Smooth muscle cell of the umbilical artery (primary cell): ENCODE results near the gene PNPT1. TPM values are rescaled to one million over a fixed set of nuclear protein-coding genes. Genes with fewer than 3 reads are reported as not detected.

ENCODE experiments used
- total RNA-seq: library from RNA; depleted of rRNA; stranded (reverse); fragments of >200 nt; gene quantifications from 2 replicates; pipeline ENCODE4 v1.2.3, GENCODE V29; 2014

The PNPT1 gene
- total RNA-seq, result 22.9 and 28.3 TPM in 2 replicates

DNA sequence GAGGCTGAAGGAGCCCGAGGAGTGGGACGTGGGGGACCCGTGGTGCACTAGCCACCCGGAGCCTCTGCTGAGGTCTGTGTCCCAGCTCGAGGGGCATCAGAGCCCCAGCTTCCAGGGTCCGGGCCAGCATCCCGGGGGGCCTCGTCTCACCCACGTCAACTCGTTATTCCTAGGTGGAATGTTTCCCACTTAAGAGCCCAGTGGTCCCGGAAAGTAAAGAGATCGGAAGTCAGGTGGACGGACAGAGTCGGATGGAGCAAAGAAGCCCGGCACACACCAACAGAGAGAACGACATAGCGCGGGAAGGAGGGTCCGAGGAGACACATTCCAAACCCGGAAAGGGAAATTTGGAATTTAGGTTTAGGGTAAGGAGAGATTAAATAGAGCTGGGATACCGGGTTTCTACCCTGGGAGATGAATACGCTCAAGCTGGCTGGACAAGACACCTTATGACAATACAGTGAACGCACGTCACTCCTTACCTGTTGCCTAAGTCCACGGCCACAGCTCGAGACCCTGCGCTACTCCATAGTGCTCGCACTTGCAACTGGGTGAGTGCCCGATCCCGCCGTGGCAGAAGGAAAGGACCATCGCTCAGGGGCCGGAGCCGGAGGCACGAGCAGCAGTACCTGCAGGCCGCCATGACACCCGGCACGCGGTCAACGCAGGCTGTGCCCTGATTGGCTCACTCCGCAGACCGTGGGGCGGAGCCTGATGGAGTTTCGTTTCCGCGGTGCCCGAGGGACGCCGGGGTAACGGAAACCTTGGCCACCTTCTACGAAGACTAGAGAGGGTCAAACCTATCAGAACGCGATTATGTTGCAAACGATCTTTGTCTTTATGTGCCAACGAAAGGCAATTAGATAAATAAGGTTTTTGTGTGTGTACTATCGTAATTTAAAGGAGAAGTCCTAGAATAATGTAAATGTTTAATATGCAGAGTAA is at the start of gene PNPT1:
PNPT1 (minus strand) TSS at position 664 of the 945 bp plus-strand sequence; CDS start at position 643, 21 bp downstream.

DNA sequence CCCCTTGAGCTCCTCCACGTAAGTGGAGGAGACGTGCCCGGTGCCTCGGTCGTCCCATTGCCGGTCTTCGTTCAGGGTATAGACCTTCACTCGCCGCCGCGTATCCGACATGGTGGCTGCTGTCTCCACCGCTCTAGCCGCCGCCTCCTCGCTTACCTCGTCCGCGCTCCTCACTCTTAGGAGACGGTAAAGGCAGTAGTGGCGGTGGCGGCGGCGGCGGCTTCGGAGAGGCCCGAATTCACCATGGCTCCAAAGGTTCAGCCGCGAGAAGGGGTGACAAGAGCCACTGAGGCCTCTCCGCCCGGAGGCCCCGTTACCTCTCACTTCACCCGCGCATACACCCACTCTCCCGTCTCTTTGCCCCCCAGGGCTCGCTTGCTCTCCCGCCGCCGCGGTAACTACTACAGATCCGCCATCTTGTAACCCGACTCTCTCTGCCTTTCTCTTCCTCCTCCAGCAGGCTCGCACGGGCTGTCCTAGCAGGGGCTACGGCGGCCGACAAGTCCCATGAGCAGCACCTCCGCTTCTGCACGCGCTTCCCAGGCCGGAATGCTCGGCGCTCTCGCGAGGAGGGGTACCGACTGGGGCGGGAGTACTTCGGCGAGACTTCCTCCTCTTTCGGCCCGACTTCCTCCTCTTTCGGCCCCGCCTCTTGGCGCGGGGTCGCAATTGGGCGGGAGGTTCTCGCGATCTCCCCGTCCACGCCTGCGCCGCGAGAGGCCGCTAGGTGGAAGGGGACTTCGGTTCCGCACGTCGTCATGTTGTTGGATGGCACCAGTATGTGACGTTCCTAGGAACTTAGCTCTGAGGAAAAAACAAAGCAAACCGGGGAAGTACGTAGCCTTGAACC is 76.2 kb downstream of the PNPT1 start, which contains the start of gene PPP4R3B:
PPP4R3B (minus strand) TSS at position 448 of the 850 bp plus-strand sequence; CDS start at position 111, 337 bp downstream.

Other genes with a start within 250 kb of the PNPT1 start
- gene CFAP36, start 174.1 kb downstream of the PNPT1 start, total RNA-seq, result 20.9 and 30.6 TPM in 2 replicates
- gene PPP4R3B, start 76.2 kb downstream of the PNPT1 start, total RNA-seq, result 39.2 and 48.5 TPM in 2 replicates
- 158 and 180 TPM in 2 replicates for gene EFEMP1, start 229.9 kb upstream of the PNPT1 start, total RNA-seq